ENCODE results near the gene OR5AU1. TPM values are rescaled to one million over a fixed set of nuclear protein-coding genes. Genes with fewer than 3 reads are reported as not detected.

OR5AU1 gene
- polyA plus RNA-seq, 3 donors = not detected

DNA sequence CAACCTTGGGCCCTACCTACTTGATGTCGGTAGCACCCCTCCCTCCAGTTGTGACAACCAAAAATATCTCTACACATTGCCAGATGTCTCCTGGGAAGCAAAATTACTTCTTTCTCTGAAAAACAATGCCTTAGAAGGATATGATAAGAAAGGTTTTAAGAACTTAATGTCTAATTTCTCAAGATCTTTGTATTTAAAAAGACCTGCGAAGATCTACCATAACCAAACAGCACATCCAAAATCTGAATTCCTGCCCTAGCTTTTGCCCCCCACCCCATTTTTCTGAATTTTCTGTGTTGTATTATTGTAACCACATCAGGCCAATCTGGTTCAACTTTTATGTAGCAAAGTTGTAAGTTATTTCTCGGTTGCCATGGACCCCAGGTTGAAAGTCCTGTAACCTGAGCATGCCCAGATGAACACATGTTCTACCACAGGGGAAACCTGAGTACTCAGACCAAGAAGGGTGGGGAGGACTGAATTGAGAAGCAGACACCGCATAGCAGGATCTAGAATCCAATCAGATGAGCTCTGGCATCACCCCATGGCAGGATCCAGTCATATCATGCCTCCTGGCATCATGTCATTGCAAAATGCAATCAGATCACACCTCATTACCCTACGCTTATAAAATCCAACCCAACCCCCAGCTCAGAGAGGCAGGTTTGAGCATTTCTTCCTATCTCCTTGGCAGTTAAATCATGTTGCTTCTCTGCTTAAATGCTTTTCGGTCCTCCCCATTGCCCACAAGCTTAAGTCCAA lies 46.3 kb downstream of the OR5AU1 start:
- no peak for DNase-seq (ENCODE audit: low read depth in 3 of 3, low spot score in 2 of 3)

GRCh38 chr14:21108791-21109190 lies 47.1 kb downstream of the OR5AU1 start:
- no peak for DNase-seq (ENCODE audit: low read depth in 3 of 3, low spot score in 2 of 3)

- DNase-seq (ENCODE audit: low read depth in 3 of 3, low spot score in 2 of 3) = no peak
These were observed 48.5 kb downstream of the OR5AU1 start for GRCh38 chr14:21107283-21107800.

GRCh38 chr14:21106498-21107282 lies 49.2 kb downstream of the OR5AU1 start:
- DNase-seq (ENCODE audit: low read depth in 3 of 3, low spot score in 2 of 3) = no peak

GRCh38 chr14:21106176-21106497 lies 49.7 kb downstream of the OR5AU1 start:
- DNase-seq (ENCODE audit: low read depth in 3 of 3, low spot score in 2 of 3) = no peak

DNA sequence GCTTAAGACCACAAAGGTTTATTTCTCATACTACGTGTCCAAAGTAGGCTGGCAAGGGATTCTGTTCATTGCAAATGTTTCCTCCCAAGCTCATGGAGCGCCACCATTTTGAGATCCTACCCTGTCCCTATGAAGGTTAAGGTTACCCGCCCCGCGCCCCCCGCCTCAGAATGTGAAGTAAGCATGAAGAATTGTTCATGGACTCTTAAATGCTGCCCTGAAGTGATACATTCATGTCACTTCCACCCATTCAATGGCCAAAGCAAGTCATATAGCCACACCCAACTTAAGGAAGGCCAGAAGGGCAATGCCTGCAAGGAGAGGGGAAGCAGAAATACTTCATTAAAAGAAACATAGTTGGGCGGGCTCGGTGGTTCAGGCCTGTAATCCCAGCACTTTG lies 50.8 kb downstream of the OR5AU1 start:
- no peak for DNase-seq (ENCODE audit: low read depth in 3 of 3, low spot score in 2 of 3)

Other genes with a start within 250 kb of the OR5AU1 start
- gene RNASE2, start 200.6 kb downstream of the OR5AU1 start, polyA plus RNA-seq (ENCODE audit: insufficient read length in 3 of 3) = 1 to 10 TPM in 1 of 3 donors, under 1 TPM in 2; 0.86 to 1.9 (median 0.89) TPM
- gene METTL17, start 166.1 kb downstream of the OR5AU1 start, polyA plus RNA-seq (ENCODE audit: insufficient read length in 3 of 3) = 10 to 100 TPM; 79.7 to 89.7 (median 89.3) TPM
- 1 to 10 TPM; 1.3 to 3.0 (median 2.5) TPM for gene SLC39A2, start 156.8 kb downstream of the OR5AU1 start, polyA plus RNA-seq (ENCODE audit: insufficient read length in 3 of 3)
- gene NDRG2, start 131.0 kb downstream of the OR5AU1 start, polyA plus RNA-seq (ENCODE audit: insufficient read length in 3 of 3) = 100 to 1,000 TPM; 157 to 174 (median 164) TPM
- 1 to 10 TPM; 3.0 to 4.3 (median 3.7) TPM for gene TPPP2, start 125.8 kb downstream of the OR5AU1 start, polyA plus RNA-seq (ENCODE audit: insufficient read length in 3 of 3)
- under 1 TPM; 0.36 to 0.51 (median 0.38) TPM for gene RNASE13, start 121.3 kb downstream of the OR5AU1 start, polyA plus RNA-seq (ENCODE audit: insufficient read length in 3 of 3)
- under 1 TPM; 0.67 to 0.96 (median 0.74) TPM for gene RNASE7, start 113.7 kb downstream of the OR5AU1 start, polyA plus RNA-seq (ENCODE audit: insufficient read length in 3 of 3)
- gene RNASE8, start 98.2 kb downstream of the OR5AU1 start, polyA plus RNA-seq (ENCODE audit: insufficient read length in 3 of 3) = not detected
- gene ARHGEF40, start 85.8 kb downstream of the OR5AU1 start, polyA plus RNA-seq (ENCODE audit: insufficient read length in 3 of 3) = 10 to 100 TPM; 69.3 to 71.9 (median 70.0) TPM
- 10 to 100 TPM; 21.5 to 23.4 (median 22.3) TPM for gene ZNF219, start 57.4 kb downstream of the OR5AU1 start, polyA plus RNA-seq (ENCODE audit: insufficient read length in 3 of 3)
- gene TMEM253, start 55.0 kb downstream of the OR5AU1 start, polyA plus RNA-seq (ENCODE audit: insufficient read length in 3 of 3) = 1 to 10 TPM in 2 of 3 donors, under 1 TPM in 1; 0.83 to 1.7 (median 1.0) TPM
- 1,000 to 10,000 TPM; 1,019 to 1,090 (median 1,089) TPM for gene HNRNPC, start 113.4 kb upstream of the OR5AU1 start, polyA plus RNA-seq (ENCODE audit: insufficient read length in 3 of 3)
- gene RPGRIP1, start 124.0 kb upstream of the OR5AU1 start, polyA plus RNA-seq (ENCODE audit: insufficient read length in 3 of 3) = under 1 TPM; 0.39 to 0.65 (median 0.47) TPM
- 100 to 1,000 TPM; 151 to 160 (median 158) TPM for gene SUPT16H, start 228.0 kb upstream of the OR5AU1 start, polyA plus RNA-seq (ENCODE audit: insufficient read length in 3 of 3)